Prostate gland (tissue), 2 donors: Measurements from ENCODE around the gene CSGALNACT2.

Experiments used
- POLR2A ChIP-seq: fragments of 450-650 bp; IDR thresholded peaks from one replicate; pipeline ENCODE4 v1.6.1; 2016; ENCODE audit warnings: antibody characterized with exemption, mild to moderate bottlenecking
- POLR2AphosphoS5 ChIP-seq: sonication (generic); formaldehyde crosslinking; IDR thresholded peaks from one replicate; pipeline ENCODE4 v1.6.1; 2017; ENCODE audit warnings: antibody characterized with exemption
- TF ChIP-seq, protein P1 (sequence below), 4 experiments: fragments of 200-600 bp in 2 of 4; fragments of 450-650 bp in 2 of 4; sonication (generic) in 2 of 4; IDR thresholded peaks; 1 replicate in 3 of 4; 2 replicates in 1 of 4; pipeline ENCODE4 v1.5.1; 2016 to 2019; ENCODE audit warnings: antibody characterized with exemption in 4 of 4, mild to moderate bottlenecking in 2 of 4, moderate library complexity in 2 of 4

DNA sequence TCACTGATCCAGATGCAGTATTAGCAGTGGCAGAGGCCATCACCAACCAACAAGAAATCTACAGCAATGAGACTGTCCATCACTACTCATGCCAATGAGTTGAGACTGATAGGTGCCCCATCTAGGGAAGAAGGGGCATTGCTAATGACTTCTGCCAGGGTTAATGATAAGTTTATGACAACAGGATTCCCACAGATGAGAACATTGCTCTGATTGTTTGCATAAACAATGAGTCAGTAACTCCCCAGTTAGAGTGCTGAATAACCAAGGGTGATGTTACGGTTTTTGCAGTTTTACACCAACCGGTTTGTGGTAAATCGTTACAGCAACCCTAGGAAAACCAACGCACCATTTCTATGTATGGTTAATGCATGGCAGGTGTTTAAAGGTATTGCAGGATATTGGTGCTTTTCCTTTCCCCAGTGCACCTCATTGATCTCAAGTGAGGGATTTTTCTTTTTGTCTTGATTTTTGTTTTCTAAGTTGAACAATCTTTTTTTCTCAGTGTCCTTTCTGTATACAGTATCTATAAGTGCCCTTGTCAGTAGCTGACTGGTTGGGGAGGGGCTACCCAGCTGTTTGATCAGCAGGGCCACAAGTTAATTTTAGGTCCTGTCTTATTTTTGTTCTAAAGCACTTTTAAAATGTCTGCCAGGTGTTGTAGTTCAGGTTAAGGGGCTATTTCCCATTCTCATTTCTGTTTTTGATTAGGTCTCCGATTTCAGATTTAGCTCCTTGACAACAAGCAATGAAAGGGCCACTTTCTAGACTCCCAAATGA, 3.9 kb upstream of the CSGALNACT2 start:
- TF ChIP-seq POLR2A: no peak
- TF ChIP-seq, protein P1, sequence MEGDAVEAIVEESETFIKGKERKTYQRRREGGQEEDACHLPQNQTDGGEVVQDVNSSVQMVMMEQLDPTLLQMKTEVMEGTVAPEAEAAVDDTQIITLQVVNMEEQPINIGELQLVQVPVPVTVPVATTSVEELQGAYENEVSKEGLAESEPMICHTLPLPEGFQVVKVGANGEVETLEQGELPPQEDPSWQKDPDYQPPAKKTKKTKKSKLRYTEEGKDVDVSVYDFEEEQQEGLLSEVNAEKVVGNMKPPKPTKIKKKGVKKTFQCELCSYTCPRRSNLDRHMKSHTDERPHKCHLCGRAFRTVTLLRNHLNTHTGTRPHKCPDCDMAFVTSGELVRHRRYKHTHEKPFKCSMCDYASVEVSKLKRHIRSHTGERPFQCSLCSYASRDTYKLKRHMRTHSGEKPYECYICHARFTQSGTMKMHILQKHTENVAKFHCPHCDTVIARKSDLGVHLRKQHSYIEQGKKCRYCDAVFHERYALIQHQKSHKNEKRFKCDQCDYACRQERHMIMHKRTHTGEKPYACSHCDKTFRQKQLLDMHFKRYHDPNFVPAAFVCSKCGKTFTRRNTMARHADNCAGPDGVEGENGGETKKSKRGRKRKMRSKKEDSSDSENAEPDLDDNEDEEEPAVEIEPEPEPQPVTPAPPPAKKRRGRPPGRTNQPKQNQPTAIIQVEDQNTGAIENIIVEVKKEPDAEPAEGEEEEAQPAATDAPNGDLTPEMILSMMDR (IDR thresholded peaks at IDR 0.05): no peak
- no peak for TF ChIP-seq POLR2AphosphoS5
